GM19395 (cell line): ENCODE data around the gene PHYKPL.
"Not testable (repeated sequence)": the region's sequence is repeated elsewhere in the genome, so short reads cannot be mapped to it uniquely, and the experiment has no call there.

ENCODE experiments used
- ATAC-seq: cut with Tn5 transposase; IDR thresholded peaks from one replicate; pipeline ENCODE4 v1.9.1; 2021; ENCODE audit warnings: mild to moderate bottlenecking, moderate library complexity; ENCODE audit not compliant: unreplicated experiment

Gene PHYKPL

DNA sequence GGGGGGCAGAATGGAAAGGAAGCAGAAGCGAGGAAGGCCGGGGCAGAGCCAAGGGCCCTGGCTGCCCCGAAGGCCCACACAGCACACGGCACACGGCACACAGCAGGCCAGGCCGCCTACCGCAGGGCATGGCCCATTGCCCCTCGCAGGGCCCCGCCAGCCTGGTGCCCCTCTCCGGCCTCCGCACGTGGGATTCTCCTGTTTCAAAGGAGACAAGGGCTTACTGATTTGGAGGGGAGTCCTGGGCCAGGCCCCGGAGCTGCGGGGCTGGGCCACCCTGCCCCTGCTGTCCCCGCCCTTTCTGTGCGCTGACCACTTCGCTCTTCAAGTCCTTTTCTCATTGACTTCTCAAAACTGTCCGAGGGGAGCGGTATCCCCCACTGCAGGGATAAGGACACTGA, 7.7 kb upstream of the PHYKPL start:
- no peak for ATAC-seq

DNA sequence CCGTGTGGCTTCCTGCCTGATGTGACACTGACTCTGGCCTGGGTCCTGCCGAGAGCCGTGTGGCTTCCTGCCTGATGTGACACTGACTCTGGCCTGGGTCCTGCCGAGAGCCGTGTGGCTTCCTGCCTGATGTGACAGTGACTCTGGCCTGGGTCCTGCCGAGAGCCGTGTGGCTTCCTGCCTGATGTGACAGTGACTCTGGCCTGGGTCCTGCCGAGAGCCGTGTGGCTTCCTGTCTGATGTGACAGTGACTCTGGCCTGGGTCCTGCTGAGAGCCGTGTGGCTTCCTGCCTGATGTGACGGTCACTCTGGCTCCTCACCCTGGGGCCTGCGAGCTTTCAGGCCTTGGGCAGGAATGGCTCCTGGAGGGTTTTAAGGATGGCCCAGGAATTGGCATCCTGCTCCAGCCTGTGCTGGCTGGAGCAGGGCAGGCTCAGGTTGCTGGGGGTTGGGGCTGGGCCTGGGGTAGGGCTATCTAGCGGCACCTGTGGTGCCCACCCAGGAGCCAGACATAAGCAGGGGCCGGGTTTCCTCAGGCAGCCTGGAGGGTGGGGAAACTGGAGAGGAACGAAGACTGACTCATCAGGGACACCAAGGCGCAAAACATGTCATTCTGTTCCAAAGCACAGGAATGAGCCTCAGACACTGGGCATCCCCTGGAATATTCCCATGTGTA, 7.2 kb upstream of the PHYKPL start:
- ATAC-seq, result not testable (repeated sequence)

DNA sequence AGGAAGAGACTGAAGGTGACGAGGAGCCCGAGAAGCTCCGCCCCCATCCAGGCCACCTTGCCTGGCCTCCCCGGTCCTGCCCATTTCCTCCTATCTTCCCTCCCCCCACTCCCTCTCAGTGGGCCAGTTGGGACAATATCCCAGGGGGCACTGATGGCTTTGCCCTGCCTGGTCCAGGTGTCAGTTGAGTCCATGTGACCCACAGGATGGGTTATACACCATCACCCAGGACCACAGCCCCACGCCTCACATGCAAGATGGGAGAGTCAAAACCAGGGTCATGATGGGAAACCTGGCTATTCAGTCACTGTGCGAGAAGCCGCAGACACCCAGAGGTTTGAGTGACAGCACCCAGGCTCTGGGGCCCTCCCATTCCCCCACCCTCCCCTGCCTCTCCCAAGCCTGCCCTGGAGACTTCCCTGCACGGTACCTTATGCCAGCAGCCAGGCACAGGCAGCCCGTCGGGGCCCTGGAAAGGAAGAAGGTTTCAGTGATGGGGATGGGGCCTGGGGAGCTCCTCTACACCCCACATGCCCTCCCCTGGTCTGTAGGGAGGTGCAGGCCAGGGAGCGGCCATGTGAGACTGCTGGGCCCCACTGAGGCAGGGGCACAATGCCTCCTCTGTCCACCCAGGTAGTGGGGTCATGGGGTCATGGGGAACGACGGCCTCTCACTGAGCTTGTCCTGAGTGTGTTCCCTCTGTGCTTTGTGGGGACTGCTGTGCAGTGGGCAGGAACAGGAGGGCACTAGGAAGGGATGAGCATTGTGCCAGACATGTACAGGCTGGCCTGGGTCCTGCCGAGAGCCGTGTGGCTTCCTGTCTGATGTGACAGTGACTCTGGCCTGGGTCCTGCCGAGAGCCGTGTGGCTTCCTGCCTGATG, 6.3 kb upstream of the PHYKPL start:
- no peak for ATAC-seq

DNA sequence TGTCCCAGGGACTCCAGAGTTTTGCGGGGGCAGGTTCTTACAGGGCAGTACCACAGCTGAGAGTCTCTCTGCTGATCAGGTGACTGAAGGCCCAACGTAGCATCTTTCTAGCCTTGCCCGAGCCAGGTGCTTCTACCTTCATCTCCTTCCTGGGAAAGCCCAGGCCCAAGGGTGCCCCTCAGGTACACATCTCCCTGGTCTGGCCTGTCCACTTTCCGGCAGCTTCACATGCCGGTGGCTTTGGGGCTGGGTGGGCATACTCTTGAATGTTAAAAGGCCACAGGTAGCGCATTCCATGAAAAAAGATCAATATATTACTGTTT, 5.7 kb upstream of the PHYKPL start:
- ATAC-seq, result no peak

DNA sequence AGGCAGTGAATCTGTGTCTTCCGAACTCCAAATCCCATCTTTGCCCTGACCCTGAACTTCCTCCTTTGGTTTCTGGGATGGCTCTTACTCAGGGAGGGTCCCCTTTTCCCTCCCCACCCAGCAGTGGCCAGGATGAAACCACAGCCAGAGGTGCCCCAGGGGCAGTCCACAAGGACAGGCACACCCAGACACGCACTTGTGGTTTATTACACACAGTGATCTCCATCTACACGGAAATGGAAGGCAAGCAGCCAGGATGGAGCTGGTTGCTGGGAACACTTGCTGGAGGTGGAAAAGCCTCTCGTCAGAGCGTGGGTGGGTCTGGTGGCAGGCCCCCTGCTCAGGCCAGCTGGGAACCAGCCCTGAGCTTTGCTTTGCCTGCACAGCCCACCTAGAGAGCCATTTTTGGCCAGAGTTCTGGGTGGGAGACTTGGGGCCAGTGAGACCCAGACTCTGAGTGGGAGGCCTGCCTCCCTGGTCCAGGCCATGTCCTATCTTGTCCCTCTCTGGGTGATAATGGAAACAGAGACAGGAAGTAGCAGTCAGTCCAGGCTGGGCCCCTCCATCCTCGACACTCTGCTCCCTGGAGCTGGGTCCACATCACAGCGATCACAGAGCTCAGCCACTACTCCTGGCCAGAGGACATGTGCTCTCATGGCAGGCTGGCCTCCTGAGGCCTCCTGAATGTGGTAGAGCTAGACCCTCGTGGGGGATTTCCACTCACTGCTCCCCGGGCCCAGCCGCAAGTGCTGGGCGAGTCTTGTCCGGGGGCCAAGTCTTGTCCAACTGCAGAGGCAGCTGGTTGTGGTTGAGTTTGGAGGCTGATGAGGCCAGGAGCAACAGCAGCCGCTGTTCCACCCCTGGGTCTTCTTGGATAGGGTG, 5.1 kb upstream of the PHYKPL start:
- no peak for ATAC-seq

DNA sequence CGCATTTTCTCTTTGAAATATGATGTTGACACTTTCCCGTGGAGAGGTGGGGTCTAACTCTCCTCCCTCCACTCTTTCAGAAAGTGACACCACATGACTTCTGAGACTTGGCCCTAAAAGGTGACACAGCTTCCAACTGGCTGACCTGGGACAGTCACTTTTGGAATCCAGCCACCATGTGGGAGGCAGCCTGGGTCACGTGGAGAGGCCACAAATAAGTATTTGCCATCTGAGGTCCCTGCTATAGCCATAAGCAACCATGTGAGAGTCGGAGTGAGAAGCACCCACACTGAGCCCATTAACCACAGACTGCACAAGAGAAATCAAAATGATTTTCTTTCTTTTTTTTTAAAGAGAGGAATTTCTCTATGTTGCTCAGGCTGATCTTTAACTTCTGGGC, 4.1 kb upstream of the PHYKPL start:
- ATAC-seq, result no peak

DNA sequence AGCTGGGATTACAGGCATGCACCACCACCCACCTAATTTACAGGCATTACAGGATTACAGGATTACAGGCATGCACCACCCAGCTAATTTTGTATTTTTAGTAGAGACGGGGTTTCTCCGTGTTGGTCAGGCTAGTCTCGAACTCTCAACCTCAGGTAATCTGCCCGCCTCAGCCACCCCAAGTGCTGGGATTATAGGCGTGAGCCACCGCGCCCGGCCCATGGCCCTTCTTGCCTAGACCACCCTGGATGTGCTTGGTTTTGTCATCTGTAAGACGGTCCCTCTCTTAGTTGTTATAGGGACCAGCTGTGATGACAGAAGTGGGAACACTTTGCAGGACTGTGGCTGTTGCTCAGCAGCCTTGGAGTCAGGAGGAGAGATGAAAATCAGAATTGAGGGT, 3.5 kb upstream of the PHYKPL start:
- no peak for ATAC-seq

DNA sequence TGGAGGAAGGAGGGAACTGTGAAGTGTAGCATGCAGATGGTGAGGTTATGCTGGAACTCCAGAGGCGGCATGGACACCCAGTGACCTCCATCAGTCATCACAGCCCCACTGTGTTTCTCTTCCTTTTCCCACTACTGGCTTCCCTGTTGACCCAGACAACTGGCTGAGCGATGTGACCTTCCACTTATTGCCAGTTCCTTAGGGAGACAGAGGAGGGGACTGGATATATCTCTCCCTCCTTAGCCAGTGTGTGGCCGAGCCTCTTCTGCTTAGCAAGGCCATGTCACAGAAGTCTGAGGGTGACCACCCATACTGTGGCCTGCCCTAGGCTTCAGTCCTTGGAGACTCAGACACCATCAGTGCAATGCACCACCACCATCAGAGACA, 3.0 kb upstream of the PHYKPL start:
- ATAC-seq, result no peak

DNA sequence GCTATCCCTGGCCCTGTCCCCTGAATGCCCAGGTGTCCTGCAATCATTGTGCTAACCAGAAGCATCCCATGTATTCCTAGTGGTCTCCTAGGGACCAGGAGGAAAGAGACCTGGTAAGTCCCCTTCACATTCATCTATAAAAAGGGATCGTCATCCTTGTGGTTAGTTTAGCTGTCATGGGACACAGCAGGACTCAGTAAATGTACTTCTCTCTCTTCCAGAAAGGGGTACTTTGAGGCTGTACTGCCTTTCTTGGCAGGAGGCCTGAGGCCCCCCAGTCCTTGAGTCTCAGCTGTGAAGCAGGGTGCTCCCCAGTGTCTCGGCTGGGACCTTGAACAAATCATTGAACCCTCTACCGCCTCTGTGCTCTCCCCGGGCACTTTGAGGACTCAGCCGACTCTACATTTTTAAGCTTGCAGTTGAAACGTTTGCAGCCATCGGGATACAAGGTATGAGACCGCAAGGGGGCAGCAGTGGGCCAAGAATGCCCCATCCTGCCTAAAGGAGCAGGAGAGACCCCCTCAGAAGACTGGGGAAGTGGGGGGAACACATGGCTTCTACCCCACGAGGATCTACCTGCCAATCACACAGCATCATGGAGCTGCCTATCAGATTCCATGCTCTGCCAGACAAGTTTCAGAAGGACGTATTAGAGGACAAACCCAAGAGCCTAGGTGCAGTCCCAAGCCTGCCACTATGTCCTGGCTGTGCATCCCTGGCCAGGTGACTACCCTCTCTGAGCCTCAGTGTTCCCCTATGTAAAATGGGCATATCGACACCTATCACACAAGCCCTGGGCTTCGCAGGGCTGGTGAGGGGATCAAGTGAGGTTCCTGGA, 2.4 kb upstream of the PHYKPL start:
- no peak for ATAC-seq

DNA sequence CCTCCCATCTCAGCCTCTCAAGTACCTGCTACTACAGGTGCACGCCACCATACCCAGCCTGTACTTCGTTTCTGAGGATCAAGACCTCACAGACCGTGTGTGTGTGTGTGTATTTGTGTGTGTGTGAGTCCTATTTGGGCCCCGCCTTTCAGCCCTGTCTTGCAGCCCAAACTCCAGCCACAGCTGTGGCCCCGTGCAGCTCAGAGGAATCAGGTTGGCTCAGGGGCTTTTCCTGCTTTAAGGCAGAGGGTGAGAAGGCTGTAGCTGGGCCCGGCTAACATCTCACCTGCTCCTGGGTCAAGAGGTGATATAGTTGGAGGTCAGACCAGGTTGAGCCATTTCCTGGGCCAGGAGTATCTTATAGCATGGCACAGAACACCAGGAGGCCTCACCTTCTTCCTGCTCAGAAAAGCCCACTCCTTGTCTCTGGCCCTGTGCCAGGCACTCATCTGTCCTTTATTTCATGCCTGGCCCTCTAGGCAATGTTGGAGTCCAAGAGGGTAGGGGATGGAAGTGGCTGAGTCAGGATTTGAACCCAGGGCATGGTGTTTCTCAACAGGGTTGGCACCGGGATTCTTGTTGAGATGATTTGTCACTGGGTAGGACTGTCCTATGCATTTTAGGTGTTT, 1.6 kb upstream of the PHYKPL start:
- no peak for ATAC-seq

DNA sequence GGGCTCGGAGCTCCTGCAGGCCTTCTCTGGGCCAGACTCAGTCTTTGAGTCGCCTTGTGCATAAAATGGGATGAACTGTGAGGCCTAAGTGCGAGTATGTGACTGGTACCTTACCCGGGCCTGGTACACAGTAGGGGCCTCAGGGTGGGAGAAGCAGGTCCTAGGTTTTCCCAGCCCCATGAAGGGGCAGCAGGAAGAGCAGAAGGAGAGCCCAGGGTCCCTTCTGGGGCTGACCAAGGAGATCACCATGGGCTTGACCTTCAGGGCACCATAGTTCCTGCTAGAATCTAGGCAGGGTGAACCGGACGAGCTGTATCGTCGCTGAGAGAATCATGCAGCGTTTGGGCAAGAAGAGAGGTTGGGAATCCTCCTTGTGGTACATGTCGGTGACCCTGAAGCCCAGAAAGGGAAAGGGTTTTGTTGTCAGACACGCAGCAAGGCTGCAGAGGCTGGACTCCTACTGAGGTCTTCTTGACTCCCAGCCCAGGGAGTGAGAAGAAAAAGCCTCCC, 373 bp upstream of the PHYKPL start:
- no peak for ATAC-seq

DNA sequence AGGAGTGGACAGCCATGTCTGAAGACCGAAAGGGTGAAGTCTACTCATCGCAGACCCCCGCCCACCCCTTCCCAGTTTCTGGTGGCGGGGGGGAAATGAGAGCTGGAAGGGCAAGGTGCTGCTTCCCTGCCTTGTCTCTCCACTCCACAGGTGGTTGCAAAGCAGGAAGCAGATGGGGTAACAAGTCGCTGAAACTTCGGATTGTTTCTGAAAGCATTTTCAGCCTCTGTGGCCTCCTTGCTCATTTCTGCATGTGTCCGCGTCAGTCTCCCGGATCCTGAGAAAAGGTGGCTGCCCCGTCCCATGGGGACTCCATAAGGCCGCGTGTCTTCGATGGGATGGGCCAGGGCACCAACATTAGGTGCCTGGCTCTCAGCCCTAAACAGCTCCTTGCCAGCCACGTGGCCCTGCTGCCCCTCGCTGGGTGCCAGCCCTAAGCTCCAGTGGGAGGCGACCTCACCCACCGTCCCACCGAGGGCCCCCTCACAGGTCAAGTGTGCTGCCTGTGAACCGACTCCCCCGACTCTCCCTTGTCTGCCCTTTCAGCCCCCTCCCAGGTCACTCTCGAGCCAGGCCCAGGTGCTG, 971 bp downstream of the PHYKPL start:
- peak; percentile 5 for ATAC-seq

DNA sequence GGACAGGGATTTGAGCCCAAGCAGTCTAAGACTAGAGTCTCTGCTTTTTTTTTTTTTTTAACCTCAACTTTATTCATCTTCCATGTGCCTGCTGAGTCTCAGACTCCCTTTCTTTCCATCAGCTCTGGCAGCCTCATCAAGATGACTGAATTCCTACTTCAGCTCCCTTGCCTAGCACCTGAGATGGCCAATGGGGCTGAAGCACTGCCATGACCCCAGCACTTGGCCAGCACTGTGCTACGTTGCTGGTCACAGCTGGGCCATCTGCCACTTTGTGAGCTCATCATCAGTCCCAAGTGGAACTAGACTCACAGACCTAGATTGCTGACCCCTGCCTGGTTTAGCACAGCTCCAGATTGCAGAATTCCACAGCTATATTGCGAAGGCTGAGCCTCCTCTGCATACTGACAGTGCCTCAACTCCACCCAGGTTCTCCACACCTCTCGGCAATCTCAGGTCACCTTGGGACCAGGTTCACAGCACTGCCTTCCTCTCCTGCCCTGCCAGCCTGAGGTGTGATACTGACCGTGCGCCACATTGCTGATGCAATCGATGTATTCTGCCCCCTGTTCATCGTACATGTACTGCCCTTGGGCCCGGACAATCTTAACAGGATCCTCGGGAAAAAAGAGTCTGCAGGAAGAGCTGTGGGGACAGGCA, 1.6 kb downstream of the PHYKPL start:
- no peak for ATAC-seq

DNA sequence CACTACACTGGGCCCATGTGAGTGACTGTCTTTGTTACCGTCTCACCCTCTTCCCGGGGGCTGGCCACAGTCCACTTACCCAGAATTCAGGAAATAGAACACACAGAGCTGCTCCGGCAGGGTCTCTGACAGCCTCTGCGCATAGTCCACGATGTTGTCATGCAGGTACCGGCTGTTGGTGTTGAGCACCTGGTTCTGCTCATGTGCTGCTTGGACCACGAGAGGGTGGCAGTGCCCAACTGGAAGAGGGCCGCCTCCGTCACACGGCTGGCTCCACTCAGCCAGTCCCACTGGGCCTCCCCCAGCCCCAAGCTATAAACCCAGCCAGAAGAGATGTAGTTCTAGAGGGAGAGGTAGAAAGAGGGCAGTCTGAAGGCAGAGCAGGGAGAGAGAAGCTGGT, 2.7 kb downstream of the PHYKPL start:
- ATAC-seq, result no peak

DNA sequence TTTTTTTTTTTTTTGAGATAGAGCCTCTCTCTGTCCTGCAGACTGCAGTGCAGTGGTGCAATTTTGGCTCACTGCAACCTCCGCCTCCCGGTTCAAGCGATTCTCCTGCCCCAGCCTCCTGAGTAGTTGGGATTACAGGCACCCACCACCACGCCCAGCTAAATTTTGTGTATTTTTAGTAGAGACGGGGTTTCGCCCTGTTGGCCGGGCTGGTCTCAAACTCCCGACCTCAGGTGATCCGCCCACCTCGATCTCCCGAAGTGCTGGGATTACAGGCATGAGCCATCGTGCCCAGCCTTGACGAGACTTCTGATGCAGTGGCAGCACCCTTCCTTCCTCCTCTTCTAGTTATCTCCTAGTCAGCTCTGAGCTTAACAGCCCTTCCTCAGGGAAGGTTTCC, 3.5 kb downstream of the PHYKPL start:
- not testable (repeated sequence) for ATAC-seq

DNA sequence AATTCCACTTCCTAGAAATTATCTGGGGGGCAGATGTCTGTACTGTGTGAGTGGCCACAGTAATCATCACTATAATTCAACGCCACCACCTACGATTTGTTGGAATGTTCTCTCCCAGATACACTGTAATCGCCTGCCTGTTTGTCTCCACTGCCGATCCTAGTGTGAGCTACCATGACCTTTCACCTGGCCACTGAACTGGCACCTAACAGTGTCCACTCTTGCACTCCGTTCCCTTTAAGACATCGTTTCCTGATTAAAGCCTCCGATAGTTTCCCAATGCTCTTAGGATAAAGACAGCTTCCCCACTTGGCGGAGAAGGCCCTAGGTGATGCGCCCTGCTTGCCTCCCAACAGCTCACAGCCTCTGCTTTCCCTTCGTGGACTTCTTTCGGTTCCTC, 4.0 kb downstream of the PHYKPL start:
- no peak for ATAC-seq

DNA sequence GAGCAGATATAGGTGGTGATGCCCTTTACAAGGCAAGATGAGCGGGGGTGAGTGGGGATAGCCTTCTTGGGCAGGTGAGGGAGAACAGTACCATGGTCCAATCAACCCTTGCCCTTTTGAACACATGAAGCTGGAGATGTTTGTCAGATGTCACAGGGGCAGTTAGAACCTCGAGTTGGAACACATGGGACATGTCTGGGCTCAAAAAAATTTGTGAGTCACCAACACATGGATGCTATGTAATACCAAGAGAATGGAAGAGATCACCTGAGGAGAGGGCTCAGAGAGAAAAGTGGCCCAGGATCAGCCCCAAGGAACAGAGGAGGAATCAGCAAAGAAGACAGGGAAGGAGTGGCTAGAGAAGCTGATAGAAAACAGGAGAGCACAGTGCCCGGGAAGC, 4.7 kb downstream of the PHYKPL start:
- no peak for ATAC-seq

DNA sequence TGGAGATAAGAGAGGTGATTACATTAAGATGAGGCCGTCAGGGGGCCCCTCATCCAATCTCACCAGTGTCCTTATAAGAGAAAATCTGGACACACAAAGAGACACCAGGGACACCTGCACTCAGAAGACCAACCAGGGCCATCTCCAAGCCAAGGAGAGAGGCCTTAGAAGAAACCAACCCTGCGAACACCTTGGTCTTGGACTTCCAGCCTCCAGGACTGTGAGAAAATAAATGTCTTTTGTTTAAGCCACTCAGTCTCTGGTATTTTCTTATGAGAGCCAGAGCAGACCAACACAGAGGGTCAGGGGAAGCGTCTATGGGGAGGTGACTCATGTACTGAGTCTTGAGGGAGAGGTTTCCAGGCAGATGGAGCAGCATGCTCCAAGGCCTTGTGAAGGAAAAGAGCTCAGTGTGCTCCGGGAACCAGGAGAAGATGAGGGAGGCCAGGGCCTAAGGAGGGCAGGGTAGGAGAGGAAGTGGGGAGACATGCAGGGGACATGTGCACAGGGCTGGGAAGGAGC, 5.4 kb downstream of the PHYKPL start:
- no peak for ATAC-seq

DNA sequence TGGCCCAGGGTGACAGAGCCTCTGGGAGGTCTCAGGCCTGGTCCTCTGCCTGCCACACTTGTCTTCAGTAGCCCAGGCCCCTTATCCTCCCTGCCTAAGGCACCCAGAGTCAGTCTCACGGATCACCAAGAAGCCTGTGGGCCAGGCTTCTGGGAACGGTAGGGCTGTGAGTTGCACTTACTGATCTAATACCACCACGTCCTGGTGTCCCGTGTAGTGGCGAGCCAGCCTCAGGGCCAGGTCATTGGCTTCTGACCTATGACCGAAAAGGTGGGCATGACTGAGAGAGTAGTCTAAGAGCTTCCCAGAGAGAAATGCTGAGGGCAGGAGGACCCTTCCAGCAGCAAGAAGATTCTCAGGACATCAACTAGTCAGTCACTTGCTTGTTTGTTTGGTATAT, 7.4 kb downstream of the PHYKPL start:
- no peak for ATAC-seq
